HepG2 (cell line): Measurements from ENCODE around the gene UNG. TPM values are rescaled to one million over a fixed set of nuclear protein-coding genes. Genes with fewer than 3 reads are reported as not detected.

Experiments used
- CBX1 ChIP-seq: IDR thresholded peaks from one replicate; pipeline ENCODE4 v1.6.1; 2016; ENCODE audit warnings: antibody characterized with exemption, low read depth
- ERF ChIP-seq: IDR thresholded peaks from 2 replicates; pipeline ENCODE4 v1.6.1; 2018; ENCODE audit warnings: missing biosample characterization, missing genetic modification reagents
- FLYWCH1 ChIP-seq: sonication (generic); formaldehyde crosslinking; IDR thresholded peaks from 2 replicates; pipeline ENCODE4 v1.8.1; 2023; ENCODE audit warnings: mild to moderate bottlenecking, missing genetic modification reagents
- FOSL2 ChIP-seq: sonication (generic); formaldehyde crosslinking; IDR thresholded peaks from 2 replicates; pipeline ENCODE4 v1.4.0; 2020; ENCODE audit warnings: missing genetic modification reagents
- HNF4A ChIP-seq: sonication (generic); formaldehyde crosslinking; IDR thresholded peaks from 2 replicates; pipeline ENCODE4 v1.4.0; 2020; ENCODE audit warnings: missing genetic modification reagents
- MNT ChIP-seq: fragments of 450-650 bp; IDR thresholded peaks from 2 replicates; pipeline ENCODE4 v1.6.1; 2016
- MTA1 ChIP-seq: sonication (generic); formaldehyde crosslinking; IDR thresholded peaks from 2 replicates; pipeline ENCODE4 v1.4.0; 2020; ENCODE audit warnings: missing genetic modification reagents, mild to moderate bottlenecking, borderline replicate concordance
- NCOR1 ChIP-seq: fragments of 200-600 bp; sonication (generic); IDR thresholded peaks from 2 replicates; pipeline ENCODE4 v1.7.0; 2017; ENCODE audit warnings: antibody characterized with exemption, low read length, borderline replicate concordance
- NFATC3 ChIP-seq: sonication (generic); formaldehyde crosslinking; IDR thresholded peaks from 2 replicates; pipeline ENCODE4 v1.5.1; 2020; ENCODE audit warnings: mild to moderate bottlenecking, missing genetic modification reagents
- POLR2G ChIP-seq: fragments of 200-400 bp; formaldehyde crosslinking; IDR thresholded peaks from 2 replicates; pipeline ENCODE4 v1.6.1; 2018; ENCODE audit warnings: mild to moderate bottlenecking, low read depth, low read length, moderate library complexity
- PPARG ChIP-seq: conservative IDR thresholded peaks from 2 replicates; pipeline ENCODE4 v1.6.1; 2016; ENCODE audit warnings: missing biosample characterization, missing genetic modification reagents
- TGIF2 ChIP-seq: IDR thresholded peaks from 2 replicates; pipeline ENCODE4 v1.6.1; 2016; ENCODE audit warnings: control low read depth, missing compliant biosample characterization
- ZBTB7B ChIP-seq: sonication (generic); formaldehyde crosslinking; IDR thresholded peaks from 2 replicates; pipeline ENCODE4 v1.4.0; 2020; ENCODE audit warnings: missing genetic modification reagents
- ZFP1 ChIP-seq: IDR thresholded peaks from 2 replicates; pipeline ENCODE4 v1.6.1; 2016
- ZNF607 ChIP-seq: sonication (generic); formaldehyde crosslinking; IDR thresholded peaks from 2 replicates; pipeline ENCODE4 v1.5.1; 2020; ENCODE audit warnings: missing genetic modification reagents, mild to moderate bottlenecking, borderline replicate concordance
- ZNF709 ChIP-seq: sonication (generic); formaldehyde crosslinking; IDR thresholded peaks from 2 replicates; pipeline ENCODE4 v1.5.0; 2020; ENCODE audit warnings: mild to moderate bottlenecking, missing genetic modification reagents
- polyA plus RNA-seq, 8 experiments: library from polyadenylated mRNA; depleted of rRNA in 3 of 8; stranded (reverse) in 7 of 8; unstranded in 1 of 8; fragments of >200 nt; fragmentation: Illumina TruSeq in 4 of 8; extraction: Trizol in 4 of 8; gene quantifications; 2 replicates each; pipeline versions ENCODE4 v1.2.1 to v1.2.3, GENCODE V29; 2011 to 2016; ENCODE audit warnings: low read depth in 4 of 8, missing spikeins in 1 of 8, mixed read lengths in 1 of 8; ENCODE audit not compliant: insufficient read depth in 1 of 8
- total RNA-seq, 5 experiments: library from RNA; depleted of rRNA; stranded (reverse); fragments of >200 nt; fragmentation: Illumina TruSeq; extraction: Trizol; gene quantifications; 2 replicates each; pipeline ENCODE4 v1.2.3, GENCODE V29; 2016; ENCODE audit warnings: low read depth in 1 of 5
- TF ChIP-seq, protein P1 (sequence below): sonication (generic); formaldehyde crosslinking; IDR thresholded peaks from 2 replicates; pipeline ENCODE4 v1.4.0; 2020; ENCODE audit warnings: missing genetic modification reagents
- TF ChIP-seq, protein P2 (sequence below): sonication (generic); formaldehyde crosslinking; IDR thresholded peaks from 2 replicates; pipeline ENCODE4 v1.8.1; 2023; ENCODE audit warnings: mild to moderate bottlenecking, moderate library complexity, missing genetic modification reagents
- TF ChIP-seq, protein P3 (sequence below): sonication (generic); formaldehyde crosslinking; IDR thresholded peaks from 2 replicates; pipeline ENCODE4 v1.5.1; 2020; ENCODE audit warnings: missing genetic modification reagents, mild to moderate bottlenecking, borderline replicate concordance
- TF ChIP-seq, protein P4 (sequence below), 2 experiments: sonication (generic) in 1 of 2; formaldehyde crosslinking in 1 of 2; IDR thresholded peaks; 2 replicates each; pipeline versions ENCODE4 v1.4.0 to v1.6.1; 2016 to 2020; ENCODE audit warnings: borderline replicate concordance in 1 of 2, low read depth in 1 of 2, mild to moderate bottlenecking in 1 of 2, missing genetic modification reagents in 1 of 2

Gene UNG
- total and polyA plus RNA-seq, 2 of the 13 experiments (the other 11 are each of a cell fraction or from before 2014, with no cell fraction given): 23.3 to 114 TPM

DNA sequence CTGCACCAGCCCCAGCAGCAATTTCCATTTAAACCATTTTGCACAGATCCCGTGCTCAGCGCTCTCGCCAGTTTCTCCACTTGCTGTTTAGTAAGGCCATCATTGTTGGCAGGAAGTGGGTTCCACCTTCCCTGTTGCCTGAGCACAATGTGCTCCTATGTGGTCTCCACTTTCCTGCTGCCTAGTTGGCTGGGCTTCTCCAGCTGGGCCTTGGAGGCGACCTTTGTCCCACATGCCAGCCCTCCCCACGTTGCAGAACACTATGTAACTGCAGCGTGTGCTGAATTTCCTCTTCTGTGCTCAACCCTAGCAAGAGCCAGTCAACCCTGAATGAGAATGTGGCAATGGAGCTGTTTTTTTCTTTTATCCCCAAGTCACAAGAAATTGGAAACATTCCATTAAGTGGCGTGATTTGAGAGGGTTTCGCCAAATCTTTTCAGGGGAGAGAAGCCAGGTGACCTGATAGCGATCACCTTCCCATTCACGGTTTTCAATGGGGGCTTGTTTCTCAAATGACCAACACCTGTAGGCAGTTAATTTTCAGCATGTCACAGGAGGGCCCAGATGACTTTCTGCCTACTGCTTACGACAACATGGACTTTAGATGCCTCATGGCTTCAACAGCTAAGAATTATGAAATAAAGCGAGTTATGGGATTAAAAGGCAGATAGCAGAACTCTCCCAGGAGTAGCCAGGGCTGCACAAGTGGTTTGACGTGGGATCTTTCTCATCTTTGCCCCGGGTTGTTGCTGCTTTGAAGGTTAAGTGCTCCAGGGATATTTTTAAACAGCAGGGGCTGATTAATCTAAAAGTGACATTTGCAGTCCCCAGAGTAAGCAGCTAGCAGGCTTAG lies 18.6 kb downstream of the UNG start, which contains the start of gene ACACB (continued):
- TF ChIP-seq, protein P1, sequence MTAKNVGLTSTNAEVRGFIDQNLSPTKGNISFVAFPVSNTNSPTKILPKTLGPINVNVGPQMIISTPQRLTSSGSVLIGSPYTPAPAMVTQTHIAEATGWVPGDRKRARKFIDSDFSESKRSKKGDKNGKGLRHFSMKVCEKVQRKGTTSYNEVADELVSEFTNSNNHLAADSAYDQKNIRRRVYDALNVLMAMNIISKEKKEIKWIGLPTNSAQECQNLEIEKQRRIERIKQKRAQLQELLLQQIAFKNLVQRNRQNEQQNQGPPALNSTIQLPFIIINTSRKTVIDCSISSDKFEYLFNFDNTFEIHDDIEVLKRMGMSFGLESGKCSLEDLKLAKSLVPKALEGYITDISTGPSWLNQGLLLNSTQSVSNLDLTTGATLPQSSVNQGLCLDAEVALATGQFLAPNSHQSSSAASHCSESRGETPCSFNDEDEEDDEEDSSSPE (CRISPR knock-in tag): peak; percentile 55; the same call in 1 of the 2 replicates
- TF ChIP-seq NCOR1: peak; percentile 72; the same call in 1 of the 2 replicates
- peak; percentile 45; the same call in 1 of the 2 replicates for TF ChIP-seq ZFP1
- TF ChIP-seq ZNF709 (CRISPR knock-in tag): no peak
- peak; percentile 86 for TF ChIP-seq ZBTB7B (CRISPR knock-in tag)
- TF ChIP-seq MNT: 0 out of 2 replicates have a peak, but pooled peaks have one; percentile 38
- TF ChIP-seq, protein P2, sequence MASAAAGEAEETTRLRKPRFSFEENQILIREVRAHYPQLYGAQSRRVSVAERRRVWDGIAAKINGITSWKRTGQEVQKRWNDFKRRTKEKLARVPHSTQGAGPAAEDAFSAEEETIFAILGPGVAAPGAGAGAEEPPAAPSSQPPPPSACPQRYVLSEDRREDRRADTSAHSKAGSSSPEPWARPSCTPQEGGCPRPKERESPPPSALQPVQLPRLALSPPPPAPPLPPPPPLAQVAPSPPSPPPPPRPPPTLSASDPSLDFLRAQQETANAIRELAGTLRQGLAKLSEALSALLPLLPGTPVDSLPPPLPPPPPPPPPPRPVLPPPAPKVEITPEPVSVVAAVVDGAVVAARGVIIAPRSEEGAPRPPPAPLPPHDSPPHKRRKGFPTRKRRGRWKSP (CRISPR knock-in tag): peak; percentile 48; the same call in 1 of the 2 replicates
- TF ChIP-seq ZNF607: peak; percentile 52; the same call in 1 of the 2 replicates
- no peak for TF ChIP-seq NFATC3 (CRISPR knock-in tag)
- TF ChIP-seq HNF4A (CRISPR knock-in tag): peak; percentile 97
- TF ChIP-seq MTA1 (CRISPR knock-in tag): peak; percentile 92
- peak; percentile 87 for TF ChIP-seq POLR2G
- peak; percentile 99 for TF ChIP-seq PPARG
- TF ChIP-seq FOSL2 (CRISPR knock-in tag): peak; percentile 58
- peak; percentile 80 for TF ChIP-seq TGIF2 (CRISPR knock-in tag)
- TF ChIP-seq, protein P3, sequence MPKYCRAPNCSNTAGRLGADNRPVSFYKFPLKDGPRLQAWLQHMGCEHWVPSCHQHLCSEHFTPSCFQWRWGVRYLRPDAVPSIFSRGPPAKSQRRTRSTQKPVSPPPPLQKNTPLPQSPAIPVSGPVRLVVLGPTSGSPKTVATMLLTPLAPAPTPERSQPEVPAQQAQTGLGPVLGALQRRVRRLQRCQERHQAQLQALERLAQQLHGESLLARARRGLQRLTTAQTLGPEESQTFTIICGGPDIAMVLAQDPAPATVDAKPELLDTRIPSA (CRISPR knock-in tag): no peak
- TF ChIP-seq ERF (CRISPR knock-in tag): peak; percentile 80
- TF ChIP-seq, protein P4, sequence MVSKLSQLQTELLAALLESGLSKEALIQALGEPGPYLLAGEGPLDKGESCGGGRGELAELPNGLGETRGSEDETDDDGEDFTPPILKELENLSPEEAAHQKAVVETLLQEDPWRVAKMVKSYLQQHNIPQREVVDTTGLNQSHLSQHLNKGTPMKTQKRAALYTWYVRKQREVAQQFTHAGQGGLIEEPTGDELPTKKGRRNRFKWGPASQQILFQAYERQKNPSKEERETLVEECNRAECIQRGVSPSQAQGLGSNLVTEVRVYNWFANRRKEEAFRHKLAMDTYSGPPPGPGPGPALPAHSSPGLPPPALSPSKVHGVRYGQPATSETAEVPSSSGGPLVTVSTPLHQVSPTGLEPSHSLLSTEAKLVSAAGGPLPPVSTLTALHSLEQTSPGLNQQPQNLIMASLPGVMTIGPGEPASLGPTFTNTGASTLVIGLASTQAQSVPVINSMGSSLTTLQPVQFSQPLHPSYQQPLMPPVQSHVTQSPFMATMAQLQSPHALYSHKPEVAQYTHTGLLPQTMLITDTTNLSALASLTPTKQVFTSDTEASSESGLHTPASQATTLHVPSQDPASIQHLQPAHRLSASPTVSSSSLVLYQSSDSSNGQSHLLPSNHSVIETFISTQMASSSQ (IDR thresholded peaks at IDR 0.05; ENCODE audit: low read depth): 0 out of 2 replicates have a peak, but pooled peaks have one; percentile 30
- TF ChIP-seq, protein P4 (CRISPR knock-in tag; IDR thresholded peaks at IDR 0.05; ENCODE audit: borderline replicate concordance): peak; percentile 54; the same call in 1 of the 2 replicates
- peak; percentile 70 for TF ChIP-seq CBX1
- no peak for TF ChIP-seq FLYWCH1 (CRISPR knock-in tag)
